ENCODE measurements around the gene SYNE1. TPM values are rescaled to one million over a fixed set of nuclear protein-coding genes. Genes with fewer than 3 reads are reported as not detected.

Gene SYNE1
- total RNA-seq, 6 experiments from 2014 or later: 60.0 to 69.0 (median 66.9) TPM

DNA sequence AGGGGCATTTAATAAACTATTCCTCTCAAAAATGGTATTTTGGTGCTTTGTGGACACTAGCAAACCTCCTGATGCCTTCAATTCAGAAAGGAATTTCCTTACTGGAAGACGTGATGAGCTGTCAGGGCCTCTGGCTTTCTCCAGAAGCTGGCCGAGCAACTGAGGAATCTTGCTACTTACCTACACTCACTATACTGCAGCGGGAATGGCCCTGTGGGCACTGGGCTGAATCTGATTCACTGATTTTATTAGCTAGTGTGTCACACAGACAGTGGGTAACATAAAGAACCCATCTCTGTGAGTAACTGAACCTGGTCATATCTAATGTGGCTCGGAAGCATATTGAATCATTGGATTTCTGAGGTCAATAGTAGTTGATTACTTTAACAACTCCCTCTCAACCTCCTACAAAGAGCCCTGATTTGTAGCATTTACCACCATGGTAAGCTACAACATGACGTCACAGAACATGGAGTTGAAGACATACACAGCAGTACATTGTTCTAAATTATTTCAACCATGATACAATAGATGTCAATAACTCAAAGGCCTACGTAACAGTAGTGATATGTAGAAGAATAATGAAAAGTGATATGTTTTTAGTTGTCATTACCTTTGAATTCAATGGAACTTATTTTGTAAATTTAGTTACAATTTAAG, 232.1 kb downstream of the SYNE1 start:
- Mint-ChIP-seq H3K36me3 (ENCODE audit: low read depth) (peaks cover 10% of the 10 kb centered on the region; the same call in 1 of the 2 replicates), H3K4me3 (no peak overlapping the region), H3K27ac (peak overlapping the region; percentile 70), H3K4me1 (ENCODE audit: low read depth) (peaks cover 35% of the 10 kb centered on the region), H3K9me3 (no peaks in the 10 kb centered on the region), H3K27me3 (ENCODE audit: insufficient read depth) (no peaks in the 10 kb centered on the region)
- TF ChIP-seq, protein P1, sequence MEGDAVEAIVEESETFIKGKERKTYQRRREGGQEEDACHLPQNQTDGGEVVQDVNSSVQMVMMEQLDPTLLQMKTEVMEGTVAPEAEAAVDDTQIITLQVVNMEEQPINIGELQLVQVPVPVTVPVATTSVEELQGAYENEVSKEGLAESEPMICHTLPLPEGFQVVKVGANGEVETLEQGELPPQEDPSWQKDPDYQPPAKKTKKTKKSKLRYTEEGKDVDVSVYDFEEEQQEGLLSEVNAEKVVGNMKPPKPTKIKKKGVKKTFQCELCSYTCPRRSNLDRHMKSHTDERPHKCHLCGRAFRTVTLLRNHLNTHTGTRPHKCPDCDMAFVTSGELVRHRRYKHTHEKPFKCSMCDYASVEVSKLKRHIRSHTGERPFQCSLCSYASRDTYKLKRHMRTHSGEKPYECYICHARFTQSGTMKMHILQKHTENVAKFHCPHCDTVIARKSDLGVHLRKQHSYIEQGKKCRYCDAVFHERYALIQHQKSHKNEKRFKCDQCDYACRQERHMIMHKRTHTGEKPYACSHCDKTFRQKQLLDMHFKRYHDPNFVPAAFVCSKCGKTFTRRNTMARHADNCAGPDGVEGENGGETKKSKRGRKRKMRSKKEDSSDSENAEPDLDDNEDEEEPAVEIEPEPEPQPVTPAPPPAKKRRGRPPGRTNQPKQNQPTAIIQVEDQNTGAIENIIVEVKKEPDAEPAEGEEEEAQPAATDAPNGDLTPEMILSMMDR (IDR thresholded peaks at IDR 0.05): no peak
- no peak for DNase-seq

DNA sequence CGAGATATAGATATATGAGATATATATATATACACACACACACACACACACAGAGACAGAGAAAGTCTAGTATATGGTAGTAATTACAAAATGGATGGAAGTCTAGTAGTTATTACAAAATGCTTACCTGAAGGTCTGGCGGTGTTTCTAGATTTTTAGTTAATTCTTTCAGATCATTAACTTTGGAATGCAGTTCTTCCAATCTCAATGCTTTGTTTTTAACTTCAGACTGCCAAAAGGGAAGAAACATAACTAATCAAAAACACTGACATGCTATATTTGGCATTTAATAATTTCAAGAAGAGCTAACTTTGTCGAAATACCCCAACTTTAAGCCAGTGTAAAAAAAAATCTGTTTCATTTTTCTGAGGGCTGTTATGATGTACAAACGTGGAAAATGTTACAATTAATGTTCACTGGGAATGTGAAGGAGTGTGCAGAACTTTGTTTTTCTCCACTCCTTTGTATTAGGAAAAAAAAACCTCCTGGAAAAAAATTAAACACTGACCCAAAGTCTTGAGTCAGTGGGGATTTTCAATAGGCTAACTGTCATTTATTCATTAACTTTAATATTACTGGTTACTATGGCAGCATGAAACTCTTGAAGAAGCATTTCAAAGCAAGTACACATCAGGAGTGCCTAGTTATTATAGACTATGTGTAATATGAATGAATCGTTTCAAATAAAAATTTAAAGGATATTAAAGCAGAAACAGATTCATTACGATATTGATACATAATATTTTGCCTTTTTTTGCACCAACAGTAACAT, 232.9 kb downstream of the SYNE1 start:
- Mint-ChIP-seq H3K27me3 (ENCODE audit: insufficient read depth) (no peaks in the 10 kb centered on the region), H3K4me1 (ENCODE audit: low read depth) (peaks cover 35% of the 10 kb centered on the region), H3K4me3 (no peak overlapping the region), H3K36me3 (ENCODE audit: low read depth) (peaks cover 10% of the 10 kb centered on the region; the same call in 1 of the 2 replicates), H3K9me3 (no peaks in the 10 kb centered on the region), H3K27ac (peak overlapping the region; percentile 70; the same call in 1 of the 2 replicates)
- TF ChIP-seq, protein P1 (IDR thresholded peaks at IDR 0.05): no peak
- DNase-seq: no peak

DNA sequence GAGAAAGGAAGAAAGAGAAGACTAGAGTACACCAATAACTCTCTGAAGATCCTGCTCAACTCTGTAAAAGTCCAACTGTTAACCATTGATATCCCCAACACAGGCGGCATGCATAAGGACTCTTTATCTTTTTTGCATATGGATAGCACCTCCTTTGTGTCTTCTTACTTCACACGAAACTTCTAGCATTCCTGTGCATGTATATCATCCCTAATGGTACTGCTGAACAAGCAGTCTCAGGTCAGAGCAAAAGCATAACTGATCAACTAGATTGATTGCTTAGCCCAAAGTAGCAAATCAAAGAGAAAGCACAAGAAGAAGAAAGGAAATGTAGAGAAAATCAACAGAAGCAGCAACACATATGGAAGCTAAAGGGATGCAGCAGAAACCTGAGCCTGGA, 234.4 kb downstream of the SYNE1 start:
- no peak overlapping the region for H3K4me3 Mint-ChIP-seq

DNA sequence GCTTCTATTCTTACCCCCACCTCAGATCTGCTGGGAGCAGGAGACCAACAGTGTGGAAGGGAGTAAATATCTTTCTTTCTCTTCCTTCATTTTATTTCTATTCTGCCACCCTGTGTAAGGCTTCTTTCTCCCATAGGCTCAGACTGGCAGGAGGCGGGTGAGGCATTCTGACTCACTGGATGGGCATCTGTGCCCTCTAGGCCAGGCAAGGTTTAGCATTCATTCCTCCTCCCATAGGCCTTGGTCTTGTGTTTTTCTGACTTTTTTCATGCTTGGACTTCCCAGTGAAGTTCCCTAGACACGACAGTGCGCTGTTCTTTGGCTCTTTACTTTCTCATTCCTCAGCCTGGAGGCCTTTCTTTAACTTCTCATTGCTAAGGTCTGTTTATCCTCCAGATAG, 235.2 kb downstream of the SYNE1 start:
- TF ChIP-seq, protein P1 (IDR thresholded peaks at IDR 0.05): no peak
- H3K27me3 Mint-ChIP-seq (ENCODE audit: insufficient read depth): no peaks in the 10 kb centered on the region
- peak overlapping the region; percentile 12 for H3K4me3 Mint-ChIP-seq
- H3K9me3 Mint-ChIP-seq: no peaks in the 10 kb centered on the region
- H3K27ac Mint-ChIP-seq: peak overlapping the region; percentile 87
- DNase-seq: peak; percentile 75
- peaks cover 13% of the 10 kb centered on the region; the same call in 1 of the 2 replicates for H3K36me3 Mint-ChIP-seq (ENCODE audit: low read depth)
- peaks cover 35% of the 10 kb centered on the region for H3K4me1 Mint-ChIP-seq (ENCODE audit: low read depth)

More for the DNA sequence above, 234.4 kb downstream of the SYNE1 start:
- no peaks in the 10 kb centered on the region for H3K27me3 Mint-ChIP-seq (ENCODE audit: insufficient read depth)
- peaks cover 10% of the 10 kb centered on the region; the same call in 1 of the 2 replicates for H3K36me3 Mint-ChIP-seq (ENCODE audit: low read depth)
- H3K4me1 Mint-ChIP-seq (ENCODE audit: low read depth): peaks cover 35% of the 10 kb centered on the region
- H3K27ac Mint-ChIP-seq: peak overlapping the region; percentile 87
- H3K9me3 Mint-ChIP-seq: no peaks in the 10 kb centered on the region
- TF ChIP-seq, protein P1 (IDR thresholded peaks at IDR 0.05): no peak
- DNase-seq: no peak

DNA sequence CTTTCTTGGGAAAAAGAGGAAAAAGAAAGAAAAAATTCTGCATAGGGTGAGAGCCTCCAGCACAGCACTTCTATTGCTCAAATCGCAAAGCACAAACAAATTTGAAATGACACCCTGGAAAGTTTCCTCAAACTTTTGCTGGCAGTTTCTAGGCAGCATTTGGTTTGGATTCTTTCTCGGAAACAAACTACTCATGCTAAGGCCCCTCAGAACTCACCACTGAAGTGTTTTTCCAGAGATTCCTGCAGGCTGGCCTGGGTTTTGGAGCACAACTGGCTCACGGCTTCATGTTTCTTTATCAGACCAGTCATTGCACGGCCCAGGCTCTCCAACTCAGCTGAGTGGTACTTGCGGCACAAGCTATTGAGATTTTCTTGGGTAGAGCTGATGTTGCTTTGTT, 237.8 kb downstream of the SYNE1 start:
- TF ChIP-seq, protein P1 (IDR thresholded peaks at IDR 0.05): no peak
- Mint-ChIP-seq H3K27ac (no peak overlapping the region), H3K27me3 (ENCODE audit: insufficient read depth) (no peaks in the 10 kb centered on the region), H3K4me3 (no peak overlapping the region), H3K36me3 (ENCODE audit: low read depth) (peaks cover 18% of the 10 kb centered on the region), H3K9me3 (no peaks in the 10 kb centered on the region), H3K4me1 (ENCODE audit: low read depth) (peaks cover 25% of the 10 kb centered on the region)
- no peak for DNase-seq
